ENCODE measurements around the gene TMEM183A. TPM values are rescaled to one million over a fixed set of nuclear protein-coding genes. Genes with fewer than 3 reads are reported as not detected.
A peak's percentile ranks its signal among the peaks of the same experiment; 100 is the strongest.

Gene TMEM183A
- total and polyA plus RNA-seq, 9 of the 15 experiments (the other 6 are each of a cell fraction or from before 2014, with no cell fraction given): 23.4 to 190 (median 124) TPM

- TF ChIP-seq E2F1 (CRISPR knock-in tag; IDR thresholded peaks at IDR 0.05): peak; percentile 87
- no peak for TF ChIP-seq ZNF445 (CRISPR knock-in tag; IDR thresholded peaks at IDR 0.05; ENCODE audit: low read depth)
- peak; percentile 88 for TF ChIP-seq ZNF311 (CRISPR knock-in tag; IDR thresholded peaks at IDR 0.05)
- 0 out of 2 replicates have a peak, but pooled peaks have one; percentile 39 for TF ChIP-seq ZNF79 (CRISPR knock-in tag; IDR thresholded peaks at IDR 0.05; ENCODE audit: low read depth)
- peak; percentile 21 for TF ChIP-seq PRDM10 (IDR thresholded peaks at IDR 0.05; ENCODE audit: partially characterized antibody)
- TF ChIP-seq IRF9 (tag; IDR thresholded peaks at IDR 0.05): peak; percentile 86
- TF ChIP-seq FOXJ2 (tag; IDR thresholded peaks at IDR 0.05): no peak
- peak; percentile 81; the same call in 1 of the 2 replicates for TF ChIP-seq AFF4 (CRISPR knock-in tag; IDR thresholded peaks at IDR 0.05)
- TF ChIP-seq ELF4 (CRISPR knock-in tag; IDR thresholded peaks at IDR 0.05): peak; percentile 86
- TF ChIP-seq KAT2B (IDR thresholded peaks at IDR 0.05; ENCODE audit: low read depth, low read length): no peak
- no peak for TF ChIP-seq SAP30 (IDR thresholded peaks at IDR 0.05; ENCODE audit: borderline replicate concordance, insufficient read depth, low read depth, low read length, poor library complexity, severe bottlenecking)
- no peak for TF ChIP-seq MAFK (IDR thresholded peaks at IDR 0.05; ENCODE audit: low read length)
- no peak for TF ChIP-seq ZNF655 (CRISPR knock-in tag; IDR thresholded peaks at IDR 0.05)
Observed at GRCh38 chr1:203026031-203026665, 19.0 kb downstream of the TMEM183A start, which contains the start of gene PPFIA4 (continued).
